GM19467 (cell line): ENCODE measurements around the gene NT5DC4.

Experiments
- ATAC-seq: cut with Tn5 transposase; IDR thresholded peaks from one replicate; pipeline ENCODE4 v1.9.1; 2021; ENCODE audit warnings: mild to moderate bottlenecking, moderate library complexity; ENCODE audit not compliant: unreplicated experiment

Gene NT5DC4

GRCh38 chr2:112751451-112752197 lies 30.8 kb downstream of the NT5DC4 start:
- no peak for ATAC-seq

GRCh38 chr2:112752667-112753066 lies 31.8 kb downstream of the NT5DC4 start:
- ATAC-seq = no peak

GRCh38 chr2:112754564-112754963 lies 33.7 kb downstream of the NT5DC4 start:
- no peak for ATAC-seq

- no peak for ATAC-seq
These were observed 34.6 kb downstream of the NT5DC4 start for GRCh38 chr2:112755444-112755843.

GRCh38 chr2:112756207-112756606 lies 35.4 kb downstream of the NT5DC4 start:
- ATAC-seq = no peak

GRCh38 chr2:112757265-112757664 lies 36.4 kb downstream of the NT5DC4 start:
- ATAC-seq = no peak

GRCh38 chr2:112758711-112759110 lies 37.9 kb downstream of the NT5DC4 start:
- no peak for ATAC-seq

GRCh38 chr2:112760149-112760548 lies 39.3 kb downstream of the NT5DC4 start:
- no peak for ATAC-seq

GRCh38 chr2:112762276-112762675 lies 41.5 kb downstream of the NT5DC4 start:
- no peak for ATAC-seq

GRCh38 chr2:112764071-112765044 lies 43.5 kb downstream of the NT5DC4 start, which contains the start of gene CKAP2L:
Gene CKAP2L, minus strand, starts transcription at chr2:112764609. Its CDS starts 11 bp downstream, at chr2:112764598.
- peak; percentile 96 for ATAC-seq

- no peak for ATAC-seq
These were observed 44.4 kb downstream of the NT5DC4 start for GRCh38 chr2:112765251-112765650.

- ATAC-seq = no peak
These were observed 47.0 kb downstream of the NT5DC4 start for GRCh38 chr2:112767693-112768330.

GRCh38 chr2:112768432-112768831 lies 47.6 kb downstream of the NT5DC4 start:
- ATAC-seq = no peak

GRCh38 chr2:112772322-112772721 lies 51.5 kb downstream of the NT5DC4 start:
- no peak for ATAC-seq

- no peak for ATAC-seq
These were observed 52.2 kb downstream of the NT5DC4 start for GRCh38 chr2:112772911-112773475.

- no peak for ATAC-seq
These were observed 52.7 kb downstream of the NT5DC4 start for GRCh38 chr2:112773556-112773955.

GRCh38 chr2:112774536-112775285 lies 53.9 kb downstream of the NT5DC4 start:
- no peak for ATAC-seq

- ATAC-seq = no peak
These were observed 55.3 kb downstream of the NT5DC4 start for GRCh38 chr2:112776113-112776512.

GRCh38 chr2:112777036-112777435 lies 56.2 kb downstream of the NT5DC4 start:
- no peak for ATAC-seq

GRCh38 chr2:112779598-112779997 lies 58.8 kb downstream of the NT5DC4 start:
- no peak for ATAC-seq
